Thyroid gland (tissue), 4 donors: ENCODE measurements around the gene UBAC1.

Experiments
- POLR2A ChIP-seq, 2 donors: fragments of 450-650 bp; IDR thresholded peaks; one replicate each; pipeline ENCODE4 v1.6.1; 2017; ENCODE audit warnings: antibody characterized with exemption in 2 of 2, mild to moderate bottlenecking in 2 of 2, moderate library complexity in 1 of 2
- TF ChIP-seq, protein P1 (sequence below), 6 experiments: fragments of 200-600 bp in 3 of 6; fragments of 450-650 bp in 3 of 6; sonication (generic) in 3 of 6; IDR thresholded peaks; one replicate each; pipeline ENCODE4 v1.5.1; 2016 to 2019; ENCODE audit warnings: antibody characterized with exemption in 6 of 6, mild to moderate bottlenecking in 2 of 6, inconsistent platforms in 1 of 6, moderate library complexity in 1 of 6

DNA sequence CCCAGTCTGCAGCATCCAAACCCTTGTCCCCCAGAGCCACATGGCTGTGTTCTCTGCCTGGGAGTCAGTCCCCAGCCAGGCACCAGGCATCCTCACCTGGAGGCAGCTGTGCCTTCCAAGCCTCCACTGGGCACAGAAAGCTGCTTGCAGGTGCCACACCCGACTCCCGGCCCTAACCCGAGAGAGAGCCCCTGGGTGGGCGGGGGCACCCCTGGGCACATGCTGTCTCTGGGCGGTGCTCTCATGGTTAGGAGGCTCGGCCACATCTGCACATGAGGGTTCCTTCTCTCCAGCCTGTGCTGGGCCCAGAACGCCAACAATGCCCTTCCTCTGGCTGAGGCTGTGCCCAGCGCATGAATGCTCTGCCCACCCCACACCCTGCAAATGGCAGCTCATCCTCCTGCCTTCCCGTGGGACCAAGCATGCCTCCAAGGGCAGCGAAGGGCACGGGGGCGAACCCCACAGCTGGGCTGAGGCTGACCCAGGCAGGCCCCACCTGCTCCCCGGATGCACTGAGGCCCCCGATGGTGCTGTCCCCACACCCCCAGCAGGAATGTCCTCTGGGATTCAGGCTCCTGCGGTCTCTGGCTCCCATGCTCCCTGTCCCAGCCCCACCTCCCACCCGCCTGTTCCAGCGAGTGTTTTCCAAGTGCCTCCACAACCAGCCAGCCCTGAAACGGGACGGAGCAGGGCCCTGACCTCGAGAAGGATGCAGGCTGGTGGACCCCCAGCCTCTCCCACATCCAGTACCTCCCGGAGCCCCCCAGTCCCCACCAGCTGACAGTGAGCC lies 31.3 kb downstream of the UBAC1 start:
- TF ChIP-seq, protein P1, sequence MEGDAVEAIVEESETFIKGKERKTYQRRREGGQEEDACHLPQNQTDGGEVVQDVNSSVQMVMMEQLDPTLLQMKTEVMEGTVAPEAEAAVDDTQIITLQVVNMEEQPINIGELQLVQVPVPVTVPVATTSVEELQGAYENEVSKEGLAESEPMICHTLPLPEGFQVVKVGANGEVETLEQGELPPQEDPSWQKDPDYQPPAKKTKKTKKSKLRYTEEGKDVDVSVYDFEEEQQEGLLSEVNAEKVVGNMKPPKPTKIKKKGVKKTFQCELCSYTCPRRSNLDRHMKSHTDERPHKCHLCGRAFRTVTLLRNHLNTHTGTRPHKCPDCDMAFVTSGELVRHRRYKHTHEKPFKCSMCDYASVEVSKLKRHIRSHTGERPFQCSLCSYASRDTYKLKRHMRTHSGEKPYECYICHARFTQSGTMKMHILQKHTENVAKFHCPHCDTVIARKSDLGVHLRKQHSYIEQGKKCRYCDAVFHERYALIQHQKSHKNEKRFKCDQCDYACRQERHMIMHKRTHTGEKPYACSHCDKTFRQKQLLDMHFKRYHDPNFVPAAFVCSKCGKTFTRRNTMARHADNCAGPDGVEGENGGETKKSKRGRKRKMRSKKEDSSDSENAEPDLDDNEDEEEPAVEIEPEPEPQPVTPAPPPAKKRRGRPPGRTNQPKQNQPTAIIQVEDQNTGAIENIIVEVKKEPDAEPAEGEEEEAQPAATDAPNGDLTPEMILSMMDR (IDR thresholded peaks at IDR 0.05), result no peak
- no peak for TF ChIP-seq POLR2A (IDR thresholded peaks at IDR 0.05)
